ENCODE measurements around the gene TRIM7. TPM values are rescaled to one million over a fixed set of nuclear protein-coding genes. Genes with fewer than 3 reads are reported as not detected.

TRIM7 gene
- total RNA-seq, 2 donors from 2014 or later: 4.8 to 7.0 TPM

Other genes starting within 250 kb of the TRIM7 start
- gene BTNL3, start 216.3 kb downstream of the TRIM7 start, total RNA-seq: not detected
- gene BTNL9, start 164.9 kb downstream of the TRIM7 start, total RNA-seq: under 1 TPM in 1 of 2 donors, not detected in 1; 0.41 TPM
- gene OR2V1, start 74.0 kb downstream of the TRIM7 start, total RNA-seq: not detected
- not detected for gene OR2V2, start 57.6 kb downstream of the TRIM7 start, total RNA-seq
- 10 to 100 TPM; 33.1 to 36.4 TPM for gene TRIM41, start 18.1 kb upstream of the TRIM7 start, total RNA-seq
- 1,000 to 10,000 TPM; 2,392 to 2,665 TPM for gene RACK1, start 38.7 kb upstream of the TRIM7 start, total RNA-seq
- gene TRIM52, start 55.9 kb upstream of the TRIM7 start, total RNA-seq: 10 to 100 TPM in 1 of 2 donors, 1 to 10 TPM in 1; 9.3 to 15.6 TPM
- not detected for gene OR4F3, start 162.1 kb upstream of the TRIM7 start, total RNA-seq